SIG-M5 treated with dmso at 0.1 percent for 504 hours (cell line): ENCODE data around the gene JAG2.

ENCODE experiments used
- DNase-seq: peaks from one replicate; lab custom pipeline; 2025; ENCODE audit not compliant: unreplicated experiment; lab: John Stamatoyannopoulos, UW

JAG2 gene

DNA sequence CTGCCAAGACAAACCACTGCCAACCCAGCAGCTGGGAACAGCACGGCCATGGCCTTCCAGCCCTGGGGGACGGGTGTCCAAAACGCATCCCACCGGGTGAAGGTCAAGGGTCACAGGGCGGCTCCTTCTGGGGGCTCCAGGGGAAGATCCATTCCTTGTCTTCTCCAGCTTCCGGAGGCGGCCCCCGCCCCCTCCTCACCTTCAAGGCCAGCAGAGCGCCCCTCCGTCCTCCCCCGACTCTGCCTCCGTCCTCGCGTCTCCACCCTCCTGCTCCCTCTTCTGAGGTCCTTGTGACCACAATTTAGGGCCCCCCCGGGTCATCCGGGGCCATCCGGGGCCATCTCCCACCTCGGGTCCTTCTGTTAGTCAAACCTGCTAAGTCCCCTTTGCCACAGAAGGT lies 16.4 kb upstream of the JAG2 start:
- no peak for DNase-seq

DNA sequence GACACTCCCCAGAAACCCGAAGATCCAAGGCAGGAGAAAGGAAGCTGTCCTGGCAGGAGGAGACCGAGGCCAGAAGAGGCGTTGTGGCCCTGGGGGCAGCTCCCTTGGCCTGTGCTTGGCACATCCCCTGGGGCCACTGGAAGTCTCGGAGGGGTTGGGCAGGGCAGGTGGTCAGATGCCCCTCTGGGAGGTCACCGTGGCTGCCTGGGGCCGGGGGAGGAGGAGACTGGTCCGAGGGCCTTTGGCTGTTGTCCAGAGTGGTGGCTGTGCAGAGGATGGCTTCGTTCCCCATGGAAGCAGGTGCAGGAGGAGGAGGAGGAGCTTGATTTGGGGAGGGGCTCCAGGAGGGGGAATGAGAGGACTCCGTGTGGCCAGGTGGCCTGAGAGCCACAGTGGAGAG lies 15.9 kb upstream of the JAG2 start:
- no peak for DNase-seq

DNA sequence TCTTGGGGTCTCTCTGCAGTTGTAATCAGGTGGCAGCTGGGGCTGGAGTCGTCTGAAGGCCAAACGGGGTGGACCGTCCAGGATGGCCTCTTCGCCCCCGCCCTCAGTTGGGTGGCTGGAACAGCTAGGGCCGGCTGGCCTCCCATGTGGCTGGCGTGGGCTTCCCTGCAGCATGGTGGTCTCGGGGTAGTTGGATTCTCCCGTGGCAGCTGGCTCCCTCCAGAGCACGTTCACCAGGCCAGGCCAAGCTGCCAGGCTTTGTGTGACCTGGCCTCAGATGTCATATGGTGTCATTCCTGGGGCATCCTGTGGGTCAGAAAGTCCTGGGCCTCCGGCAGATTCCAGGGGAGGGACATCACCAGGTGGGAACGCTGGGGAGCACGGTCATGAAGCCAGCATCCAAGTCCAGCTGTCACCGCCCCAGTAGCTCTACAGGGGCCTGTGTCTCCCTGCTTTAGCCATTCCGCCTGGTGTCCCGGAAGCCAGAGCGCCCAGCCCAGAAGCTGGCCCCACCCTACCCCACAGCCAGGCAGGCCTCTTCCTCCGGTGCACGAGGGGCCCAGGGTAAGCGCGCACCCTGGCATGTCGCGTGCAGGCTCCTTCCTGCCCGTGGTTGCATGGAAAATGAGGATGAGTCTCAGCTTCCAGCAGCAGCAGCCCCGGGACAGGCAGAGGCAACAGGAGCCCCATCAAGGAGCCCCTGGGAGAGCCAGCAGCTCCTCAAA lies 13.9 kb upstream of the JAG2 start:
- DNase-seq = no peak

DNA sequence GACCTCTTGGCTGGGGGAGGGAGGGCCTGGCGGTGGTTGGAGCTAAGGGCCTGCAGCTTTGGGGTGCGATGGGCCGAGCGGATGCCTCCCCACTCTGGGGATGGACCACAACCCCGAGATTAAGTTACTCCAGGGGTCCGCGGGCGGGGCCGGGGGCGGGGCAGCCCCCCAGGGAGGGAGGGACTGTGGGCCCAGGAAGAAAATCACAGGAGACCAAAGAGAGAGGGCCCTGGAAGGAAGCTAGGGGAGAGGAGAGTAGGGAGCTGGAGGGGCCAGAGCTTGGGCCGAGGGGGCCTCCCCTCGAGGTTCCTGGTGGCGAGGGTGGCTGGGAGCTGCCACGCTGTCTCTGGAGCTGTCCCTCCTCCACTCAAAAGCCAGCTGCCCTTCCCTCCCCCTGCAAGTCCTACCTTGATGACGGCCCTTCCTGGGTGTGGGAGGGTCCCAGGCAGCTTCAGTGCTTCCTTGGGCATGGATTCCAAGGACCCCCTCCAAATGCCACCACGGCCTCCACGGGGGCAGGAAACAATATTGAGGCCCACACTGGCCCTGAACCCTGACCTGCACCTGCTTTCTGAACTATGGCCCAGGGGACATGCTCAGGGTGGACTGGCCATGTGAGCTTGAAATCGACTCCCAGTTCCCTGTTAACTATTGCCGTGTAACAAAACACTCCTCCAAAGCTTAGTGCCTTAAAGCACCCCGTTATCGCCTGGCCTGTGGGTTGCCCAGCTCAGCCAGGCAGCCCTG lies 13.1 kb upstream of the JAG2 start:
- no peak for DNase-seq

DNA sequence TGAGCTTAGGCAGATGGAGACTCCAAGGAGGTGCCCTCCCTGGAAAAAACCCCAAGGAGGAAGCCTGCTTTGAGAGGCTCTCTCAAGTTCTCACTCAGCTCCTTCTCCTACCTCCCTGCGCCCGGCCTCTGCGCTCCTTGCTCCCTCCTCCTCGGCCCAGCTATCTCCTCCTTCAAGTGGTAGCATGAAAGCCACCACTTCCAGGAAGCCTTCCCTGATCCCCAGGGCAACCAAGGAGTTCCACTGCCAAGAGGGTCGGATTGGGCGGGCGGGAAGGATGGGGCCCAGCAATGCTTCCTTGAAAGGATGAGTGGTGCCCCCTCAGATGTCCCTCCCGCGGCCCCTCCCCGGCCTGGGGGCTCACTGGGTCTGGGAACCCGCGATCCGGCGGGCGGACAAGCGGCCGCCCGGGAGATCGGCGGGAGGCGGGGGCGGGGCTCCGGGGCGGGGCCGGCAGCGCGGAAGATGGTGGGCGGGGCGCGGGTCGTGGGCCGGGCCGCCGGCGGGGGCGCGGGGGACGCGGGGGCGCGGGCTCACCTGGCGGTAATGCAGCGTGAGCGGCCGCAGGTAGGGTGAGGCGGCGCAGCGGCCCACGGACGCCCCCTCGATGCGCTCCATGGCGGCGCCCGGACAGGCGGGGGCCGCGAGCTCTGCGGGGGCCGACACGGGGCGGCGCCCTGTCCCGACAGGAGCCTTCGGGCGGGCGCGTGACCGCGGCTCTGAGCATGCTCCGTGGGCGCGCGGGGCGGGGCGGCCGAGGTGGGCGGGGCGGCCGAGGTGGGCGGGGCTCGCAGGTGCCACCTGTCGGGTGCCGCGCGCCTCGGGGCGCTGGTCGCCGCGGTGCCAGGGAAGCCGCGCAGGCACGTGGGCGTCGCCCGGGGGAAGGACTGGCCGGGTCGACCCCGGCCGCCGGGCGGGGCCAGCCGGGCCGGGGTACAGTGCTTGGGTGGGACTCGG lies 12.3 kb upstream of the JAG2 start, which contains the start of gene NUDT14:
NUDT14 (minus strand) TSS at position 721 of the 957 bp plus-strand sequence; CDS start at position 618, 103 bp downstream.
- DNase-seq = peak; percentile 32

DNA sequence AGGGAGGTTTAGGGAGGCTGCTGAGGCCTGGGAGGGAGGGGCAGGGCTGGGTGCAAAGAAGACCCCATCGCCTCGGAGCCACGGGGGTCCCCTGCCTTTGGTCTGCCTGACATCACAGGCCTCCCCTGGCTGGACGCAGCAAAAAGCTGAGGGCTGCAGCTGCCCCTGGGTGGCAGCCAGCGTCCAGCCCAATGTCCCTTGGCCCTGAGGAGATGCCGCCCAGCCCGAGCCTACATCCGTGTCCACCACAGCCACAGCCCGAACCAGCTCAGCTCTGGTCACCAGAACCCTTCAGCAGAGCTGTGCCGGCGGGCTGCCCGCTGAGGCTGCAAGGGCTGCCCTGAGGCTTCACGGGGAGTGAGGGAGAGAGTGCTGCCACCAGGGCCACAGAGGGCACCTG lies 10.6 kb upstream of the JAG2 start:
- DNase-seq = no peak

DNA sequence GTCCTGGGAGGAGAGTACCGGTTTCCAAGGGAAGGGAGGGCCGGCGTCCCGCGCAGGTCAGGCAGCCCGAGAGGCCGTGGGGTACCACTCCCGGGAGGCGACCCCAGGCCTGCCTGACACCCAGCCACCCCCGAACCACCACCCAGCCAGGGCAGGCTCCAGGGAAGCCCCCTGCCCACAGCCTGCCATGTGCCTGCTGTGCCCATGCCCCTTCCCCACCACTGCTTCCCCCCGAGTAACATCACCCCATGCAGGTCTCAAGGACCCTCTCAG lies 10.2 kb upstream of the JAG2 start:
- DNase-seq = no peak

DNA sequence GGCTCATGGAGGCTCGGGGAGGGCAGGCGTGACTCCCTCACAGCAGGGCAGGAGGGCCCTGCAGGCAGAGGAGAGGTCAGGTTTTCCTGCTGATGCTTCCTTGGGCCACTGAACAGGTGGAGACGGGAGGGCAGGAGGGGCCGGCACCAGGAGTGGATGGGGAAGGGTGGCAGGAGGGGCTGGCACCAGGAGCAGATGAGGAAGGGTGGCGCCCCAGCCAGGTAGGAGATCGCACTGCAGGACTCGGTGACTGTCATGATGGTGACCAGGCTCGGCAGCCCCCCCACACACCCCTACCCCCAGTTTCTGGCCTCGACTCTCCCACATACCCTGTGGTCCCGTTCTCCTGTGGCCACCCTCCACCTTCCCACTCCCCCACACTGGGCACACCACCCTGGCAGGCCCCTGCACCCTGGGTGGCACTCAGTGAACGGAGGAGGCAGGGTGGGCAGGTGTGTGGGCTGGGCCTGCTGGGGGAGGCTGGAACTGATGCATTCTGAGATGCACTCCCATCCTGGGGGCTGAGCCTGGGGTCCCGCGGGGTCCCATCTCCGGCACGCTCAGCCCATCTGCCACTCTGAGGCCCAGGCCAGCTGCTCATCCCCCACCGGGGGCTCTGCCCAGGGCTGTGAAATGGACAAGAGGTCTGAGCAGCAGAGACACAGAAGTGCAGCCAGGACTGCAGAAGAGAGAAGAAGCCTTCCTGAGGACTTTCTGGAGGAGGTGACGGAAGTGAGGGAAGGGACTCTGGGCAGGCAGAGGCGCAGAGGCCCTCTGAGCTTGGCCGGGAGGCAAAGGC lies 9.7 kb upstream of the JAG2 start:
- DNase-seq = no peak

DNA sequence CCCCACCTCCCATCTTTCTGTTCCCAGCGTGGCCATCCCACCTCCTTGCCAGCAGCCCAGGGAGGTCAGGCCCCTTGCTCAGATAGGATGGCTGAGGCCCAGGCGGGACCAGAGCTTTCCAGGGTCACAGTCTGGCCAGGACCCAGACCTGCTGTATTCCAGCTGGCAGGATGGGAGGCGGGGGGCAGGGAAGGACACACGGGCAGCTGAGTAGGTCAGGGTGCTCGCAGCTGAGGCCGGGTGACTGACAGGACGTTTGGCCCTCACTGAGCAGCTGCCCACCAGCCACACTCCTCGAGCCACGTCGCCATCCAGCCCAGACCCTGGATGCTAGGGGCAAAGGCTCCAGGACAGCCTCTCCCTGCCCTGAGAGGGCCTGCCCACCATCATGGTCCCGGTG lies 8.5 kb upstream of the JAG2 start:
- no peak for DNase-seq

DNA sequence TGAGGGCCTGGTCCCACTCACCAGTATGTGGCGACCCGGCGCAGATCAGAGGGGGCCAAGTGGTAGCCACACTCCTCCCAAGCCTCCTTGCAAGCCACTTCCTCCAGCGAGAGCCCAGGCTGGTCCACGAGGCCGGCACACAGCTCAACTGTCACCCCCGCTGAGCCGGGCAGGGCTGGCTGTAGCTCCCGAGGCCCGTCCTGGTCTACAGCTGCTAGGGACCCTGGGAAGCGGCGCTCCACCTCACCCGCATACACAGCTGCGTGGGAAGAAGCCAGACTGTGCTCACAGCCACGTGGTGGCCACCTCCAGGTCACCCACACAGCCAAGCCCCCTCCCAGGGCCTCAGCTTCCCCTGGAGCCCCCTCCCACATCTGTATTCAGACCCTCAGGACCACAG lies 7.9 kb upstream of the JAG2 start:
- no peak for DNase-seq

DNA sequence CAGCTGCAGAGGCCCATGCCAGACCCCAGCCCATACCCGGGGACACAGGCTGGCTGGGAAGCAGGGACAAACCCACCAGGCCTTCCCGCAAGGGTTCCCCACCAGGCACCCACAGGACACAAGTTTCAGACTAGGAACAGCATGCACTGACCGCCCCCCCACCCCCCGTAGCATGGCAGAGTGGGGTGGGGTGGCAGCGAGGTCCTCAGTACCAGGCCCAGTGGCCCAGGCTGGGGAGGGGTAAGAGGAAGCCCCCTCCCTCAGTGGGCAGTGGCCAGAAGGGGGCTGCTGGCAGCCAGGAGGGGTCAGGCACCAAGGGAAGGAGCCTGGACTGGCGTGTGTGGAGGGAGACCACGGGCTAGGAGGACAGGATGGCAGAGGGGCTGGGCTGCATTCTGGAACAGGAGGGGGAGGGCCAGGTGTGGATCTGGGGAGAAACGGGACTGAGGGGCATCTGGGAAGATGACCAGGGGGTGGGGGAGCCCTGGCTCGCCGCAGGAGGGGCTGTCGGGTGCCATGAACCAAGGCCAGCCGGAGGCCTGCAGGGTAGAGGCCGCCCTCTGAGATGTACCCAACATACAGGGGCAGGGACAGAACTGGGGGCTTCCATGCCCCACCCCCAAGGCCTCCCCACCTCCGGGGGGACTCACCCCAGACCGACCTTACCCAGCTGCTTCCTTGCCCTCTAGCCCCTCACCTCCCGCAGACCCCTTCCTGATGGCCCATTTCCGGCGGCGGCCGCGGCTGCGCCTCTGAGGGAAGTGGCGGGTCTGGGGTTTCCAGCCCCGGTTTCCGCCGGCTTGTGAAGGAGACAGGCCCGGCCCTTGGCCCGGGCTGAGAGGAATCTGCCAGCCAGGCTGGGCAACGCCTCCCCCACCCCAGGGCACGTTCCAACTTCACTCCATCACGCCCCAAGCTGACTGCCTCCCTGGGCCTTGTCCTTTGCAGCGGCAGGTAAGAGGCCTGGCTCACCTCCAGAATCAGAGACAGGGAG lies 5.6 kb upstream of the JAG2 start:
- DNase-seq = no peak

DNA sequence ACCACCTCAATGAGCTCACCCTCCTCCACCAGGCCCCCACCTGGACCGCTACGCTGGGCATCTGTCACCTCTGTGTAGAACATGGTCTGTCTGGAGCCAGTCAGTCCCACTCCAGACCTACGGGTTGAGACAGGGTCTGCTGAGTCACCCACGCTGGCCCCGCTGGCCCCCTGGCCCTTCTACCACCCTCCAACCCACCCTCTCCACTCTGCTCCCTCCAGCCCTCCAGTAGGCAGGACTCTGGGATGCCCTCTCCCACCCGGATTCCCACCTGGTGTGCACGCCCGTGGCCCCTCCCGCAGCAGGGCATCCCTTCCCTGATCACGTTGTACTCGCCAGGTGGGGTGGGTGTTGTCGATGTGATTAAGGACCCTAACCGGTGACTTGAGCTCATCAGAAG lies 4.6 kb upstream of the JAG2 start:
- DNase-seq = no peak

DNA sequence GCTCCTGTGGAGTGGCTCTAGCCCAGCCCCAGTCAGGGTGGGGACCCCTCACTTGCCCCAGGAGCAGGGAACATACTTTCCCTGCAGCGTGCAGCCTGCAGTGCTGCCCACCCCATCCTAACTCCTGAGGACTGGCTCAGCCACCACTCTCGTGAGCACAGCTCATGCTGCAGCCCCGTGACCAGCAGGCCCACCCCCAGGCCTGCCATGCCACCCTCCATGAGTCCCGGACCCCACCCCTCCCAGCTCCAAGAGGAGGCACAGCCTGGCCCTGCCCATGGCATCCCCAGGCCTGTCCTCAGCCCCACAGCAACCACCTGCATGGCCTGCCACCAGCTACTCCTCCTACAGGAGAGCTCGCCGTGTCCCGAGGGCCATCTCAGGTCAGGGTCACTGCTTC lies 3.9 kb upstream of the JAG2 start:
- no peak for DNase-seq

DNA sequence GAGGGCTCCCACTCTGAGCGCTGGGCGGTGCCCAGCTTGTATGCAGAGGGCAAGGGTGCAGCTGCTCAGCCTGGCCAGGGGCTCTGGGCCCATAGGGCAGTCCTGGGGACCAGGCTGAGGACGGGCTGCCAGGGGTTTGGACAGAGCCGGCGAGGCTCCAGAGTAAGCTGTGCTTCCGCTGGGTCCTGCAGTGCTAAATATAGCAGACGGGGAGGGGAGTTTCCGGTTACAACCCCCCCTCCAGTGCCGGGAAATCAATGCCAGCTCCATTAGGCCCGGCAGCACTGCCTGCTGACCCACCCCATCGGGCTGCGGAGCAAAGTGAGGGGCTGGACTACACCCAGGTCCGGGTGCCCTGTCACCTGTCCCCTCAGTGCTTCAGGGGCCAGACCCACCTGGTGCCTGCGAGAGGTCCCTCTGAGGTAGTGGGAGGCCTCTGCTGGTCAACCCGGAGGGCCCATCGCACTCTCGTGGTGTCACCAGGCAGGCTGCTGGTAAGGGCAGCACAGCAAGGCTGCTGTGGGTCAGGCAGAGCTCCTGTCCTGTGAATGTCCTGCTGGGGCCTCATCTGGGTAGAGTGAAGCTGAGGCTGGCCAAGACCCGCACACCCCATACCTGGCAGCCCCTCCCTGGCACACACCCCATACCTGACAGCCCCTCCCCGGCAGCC lies 2.6 kb upstream of the JAG2 start:
- DNase-seq = no peak

DNA sequence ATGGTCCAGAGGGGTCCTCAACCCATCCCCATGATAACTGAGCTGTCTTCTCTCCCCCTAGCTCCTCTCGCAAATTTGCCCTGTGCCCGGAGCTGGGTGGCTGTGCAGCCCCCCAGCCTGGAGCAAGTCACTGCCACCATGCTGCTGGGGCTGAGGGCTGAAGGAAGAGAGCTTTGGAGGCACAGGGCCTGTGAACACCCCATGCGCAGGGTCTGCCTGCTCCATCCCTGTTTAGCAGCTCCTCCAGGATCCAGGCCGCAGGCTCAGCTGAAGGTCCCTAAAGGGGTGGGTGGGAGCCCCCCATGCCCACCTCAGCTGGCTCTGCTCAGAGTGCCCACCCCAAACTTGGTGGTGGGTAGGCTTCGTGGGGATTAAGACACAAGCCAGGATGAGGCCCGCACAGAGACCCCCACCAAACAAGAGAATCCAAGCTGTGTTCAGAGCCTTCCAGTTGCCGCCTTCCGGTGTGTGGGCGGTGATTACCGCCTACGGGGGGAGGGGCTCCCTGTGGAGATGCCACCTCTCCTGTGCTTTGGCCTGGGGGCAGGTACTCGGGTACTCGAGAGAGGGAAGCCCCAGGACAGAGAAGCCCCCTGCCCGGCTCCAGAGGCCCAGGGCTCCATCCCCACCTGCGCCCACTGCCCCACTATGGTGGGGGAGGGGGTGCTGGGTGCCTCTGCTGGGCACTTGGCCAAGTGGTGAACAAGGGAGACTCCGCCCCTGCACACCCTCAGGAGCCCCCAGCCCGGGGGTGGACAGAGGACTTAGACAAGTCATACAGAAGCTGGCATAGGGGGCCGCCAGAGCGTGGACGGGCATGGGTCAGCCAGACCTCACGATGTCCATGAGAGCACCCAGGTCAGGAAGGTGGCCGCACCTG lies 1.4 kb upstream of the JAG2 start:
- no peak for DNase-seq

DNA sequence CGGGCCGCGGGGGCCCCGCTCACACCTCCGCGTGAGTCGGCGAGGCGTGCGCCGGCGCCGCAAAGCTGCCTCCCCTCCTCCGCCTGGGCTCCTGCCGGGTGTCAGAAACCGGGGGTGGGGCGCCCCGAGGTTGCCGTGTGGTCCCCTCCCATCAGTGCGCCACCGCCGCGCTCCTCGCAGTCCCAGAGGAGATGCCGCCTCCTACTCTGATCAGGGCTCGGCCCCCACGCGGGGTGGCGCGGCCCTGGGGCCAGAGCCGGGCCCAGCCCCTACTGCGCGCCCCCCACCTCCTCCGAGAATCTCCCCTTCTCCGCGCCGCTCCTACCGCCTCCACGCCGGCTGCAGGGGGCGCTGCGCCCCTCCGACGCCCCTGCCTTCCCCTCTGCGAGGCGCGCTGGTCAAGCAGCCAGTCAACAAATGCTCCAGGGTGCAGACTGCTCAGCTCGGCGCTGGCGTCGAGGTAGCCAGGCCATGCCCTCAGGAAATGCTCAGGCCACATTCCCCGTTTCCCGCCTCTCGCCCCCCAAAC lies 467 bp upstream of the JAG2 start:
- peak; percentile 48 for DNase-seq

DNA sequence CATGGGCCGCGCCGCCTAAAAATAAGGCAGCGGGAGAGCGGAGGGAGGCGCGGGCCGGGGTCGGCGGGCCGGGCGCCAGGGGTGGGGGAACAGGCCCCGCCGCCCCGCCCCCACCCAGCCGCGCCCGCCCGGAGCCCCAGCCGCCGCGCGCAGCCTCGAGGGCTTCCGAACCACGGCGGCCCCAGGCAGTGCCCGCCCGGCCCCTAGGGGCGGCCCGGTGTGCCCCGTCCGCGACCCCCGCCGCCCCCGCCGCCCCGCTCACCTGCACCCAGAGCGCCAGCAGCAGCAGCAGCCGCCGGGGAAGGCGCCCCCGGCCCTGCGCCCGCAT lies 519 bp downstream of the JAG2 start:
- no peak for DNase-seq
